GM12872 (cell line): ENCODE measurements around the gene NLRC3.

Experiments used
- TF ChIP-seq, protein P1 (sequence below): IDR thresholded peaks from 3 replicates; pipeline ENCODE4 v1.5.1; 2011; ENCODE audit warnings: low read depth, mild to moderate bottlenecking, low read length, moderate library complexity; ENCODE audit not compliant: insufficient read depth

Gene NLRC3

DNA sequence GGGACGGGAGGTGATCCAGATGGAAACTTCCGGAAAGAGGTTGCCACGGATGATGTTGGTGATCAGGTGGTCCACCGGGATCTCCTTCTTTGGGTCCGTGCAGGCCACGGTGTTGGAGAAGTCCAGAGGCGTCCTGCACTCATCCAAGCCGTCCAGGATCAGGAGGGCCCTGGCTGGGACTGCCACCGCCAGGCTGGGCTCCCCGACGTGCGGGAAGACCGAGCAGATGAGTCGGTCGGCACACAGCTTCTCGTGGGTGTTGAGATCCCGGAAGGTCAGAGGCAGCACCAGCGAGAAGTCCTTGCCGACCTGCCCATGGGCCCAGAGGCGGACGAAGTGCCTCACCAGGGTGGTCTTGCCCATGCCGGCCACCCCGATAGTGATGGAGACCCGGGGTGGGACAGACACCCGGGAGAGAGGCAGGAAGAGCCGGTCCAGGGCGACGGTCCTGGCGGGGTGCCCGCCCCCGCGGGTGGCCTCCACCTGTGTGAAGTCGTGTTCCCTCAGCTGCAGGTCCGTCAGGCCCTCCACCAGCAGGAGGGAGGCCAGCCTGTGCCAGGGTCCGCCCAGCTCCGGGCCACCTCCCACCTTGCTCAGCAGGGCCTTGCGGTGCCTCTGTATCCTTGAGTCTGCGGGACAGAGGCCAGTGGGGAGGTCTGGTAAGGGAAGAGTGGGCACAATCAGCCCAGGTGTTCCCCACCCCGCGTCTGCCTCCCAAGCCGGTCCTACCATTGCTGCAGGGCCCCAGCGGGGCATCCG, 12.9 kb downstream of the NLRC3 start:
- TF ChIP-seq, protein P1, sequence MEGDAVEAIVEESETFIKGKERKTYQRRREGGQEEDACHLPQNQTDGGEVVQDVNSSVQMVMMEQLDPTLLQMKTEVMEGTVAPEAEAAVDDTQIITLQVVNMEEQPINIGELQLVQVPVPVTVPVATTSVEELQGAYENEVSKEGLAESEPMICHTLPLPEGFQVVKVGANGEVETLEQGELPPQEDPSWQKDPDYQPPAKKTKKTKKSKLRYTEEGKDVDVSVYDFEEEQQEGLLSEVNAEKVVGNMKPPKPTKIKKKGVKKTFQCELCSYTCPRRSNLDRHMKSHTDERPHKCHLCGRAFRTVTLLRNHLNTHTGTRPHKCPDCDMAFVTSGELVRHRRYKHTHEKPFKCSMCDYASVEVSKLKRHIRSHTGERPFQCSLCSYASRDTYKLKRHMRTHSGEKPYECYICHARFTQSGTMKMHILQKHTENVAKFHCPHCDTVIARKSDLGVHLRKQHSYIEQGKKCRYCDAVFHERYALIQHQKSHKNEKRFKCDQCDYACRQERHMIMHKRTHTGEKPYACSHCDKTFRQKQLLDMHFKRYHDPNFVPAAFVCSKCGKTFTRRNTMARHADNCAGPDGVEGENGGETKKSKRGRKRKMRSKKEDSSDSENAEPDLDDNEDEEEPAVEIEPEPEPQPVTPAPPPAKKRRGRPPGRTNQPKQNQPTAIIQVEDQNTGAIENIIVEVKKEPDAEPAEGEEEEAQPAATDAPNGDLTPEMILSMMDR: no peak

DNA sequence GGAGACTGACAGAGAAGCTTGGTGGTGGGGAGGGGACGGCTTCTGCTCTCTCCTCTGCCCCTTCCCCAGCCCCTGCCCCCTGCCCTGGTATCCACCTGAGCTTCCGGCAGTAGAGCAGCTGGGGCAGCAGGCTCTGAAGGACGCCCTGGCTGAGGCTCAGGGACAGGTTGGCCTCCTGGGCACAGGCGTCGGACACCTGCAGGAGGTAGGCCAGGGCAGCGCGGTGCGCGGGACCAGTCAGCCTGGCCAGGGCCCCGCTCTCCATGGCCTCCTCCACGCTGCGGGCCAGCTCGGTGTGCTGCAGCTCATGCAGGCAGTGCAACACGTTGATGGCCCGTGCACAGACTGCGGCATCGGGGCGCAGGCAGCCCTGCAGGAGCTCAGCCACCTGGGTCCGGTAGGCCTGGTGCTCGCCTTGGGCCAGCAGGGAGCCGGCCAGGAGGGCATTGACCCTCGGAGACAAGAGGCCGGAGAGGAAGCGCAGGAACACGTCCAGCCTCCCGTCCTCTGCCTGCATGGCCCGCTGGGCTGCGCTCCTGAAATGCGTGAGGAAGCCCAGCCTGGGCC, 14.2 kb downstream of the NLRC3 start:
- TF ChIP-seq, protein P1: no peak

DNA sequence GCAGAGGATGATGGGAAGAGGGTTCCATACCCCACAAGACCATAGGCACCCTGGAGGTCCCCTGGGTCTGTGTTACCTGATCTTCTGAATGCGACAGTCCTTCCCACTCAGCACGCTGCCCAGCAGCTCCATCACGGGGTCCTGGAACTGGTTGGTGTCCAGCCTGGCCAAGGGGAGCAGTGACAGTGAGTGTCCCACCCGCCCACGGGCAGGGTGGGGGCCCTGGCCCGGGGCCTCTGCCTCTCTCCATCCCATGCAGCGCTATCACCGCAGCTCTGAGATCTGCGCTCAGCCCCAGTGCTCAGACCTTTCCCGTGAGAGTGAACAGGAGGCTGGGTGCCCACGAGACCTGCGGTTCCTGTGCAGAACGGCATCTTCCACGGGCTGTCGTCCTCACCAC, 15.6 kb downstream of the NLRC3 start:
- TF ChIP-seq, protein P1: no peak

DNA sequence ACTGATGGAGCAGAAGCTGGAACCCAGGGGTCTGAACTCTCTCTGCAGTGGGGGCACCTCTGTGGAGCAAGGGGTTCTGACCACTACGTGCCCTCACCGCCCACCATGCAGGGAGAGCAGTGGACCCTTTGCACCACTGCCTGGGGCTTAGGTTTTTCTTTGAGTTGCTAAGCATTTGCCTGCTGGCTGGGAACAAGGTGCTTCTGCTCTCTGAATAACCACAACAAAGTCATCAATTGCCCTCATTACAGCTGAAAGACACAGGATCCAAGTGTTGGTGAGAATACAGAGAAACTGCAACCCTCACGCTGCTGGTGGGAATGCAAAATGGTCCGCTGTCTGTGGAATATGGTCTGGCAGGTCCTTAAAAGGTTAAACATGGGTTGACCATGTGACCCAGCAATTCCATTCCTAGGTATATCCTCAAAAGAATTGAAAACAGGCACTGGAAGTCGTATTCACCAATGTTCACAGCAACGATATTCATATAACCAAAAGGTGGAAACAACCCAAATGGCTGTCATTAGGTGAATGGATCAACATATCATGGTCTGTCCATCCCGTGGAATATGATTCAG, 22.8 kb downstream of the NLRC3 start:
- TF ChIP-seq, protein P1: no peak

DNA sequence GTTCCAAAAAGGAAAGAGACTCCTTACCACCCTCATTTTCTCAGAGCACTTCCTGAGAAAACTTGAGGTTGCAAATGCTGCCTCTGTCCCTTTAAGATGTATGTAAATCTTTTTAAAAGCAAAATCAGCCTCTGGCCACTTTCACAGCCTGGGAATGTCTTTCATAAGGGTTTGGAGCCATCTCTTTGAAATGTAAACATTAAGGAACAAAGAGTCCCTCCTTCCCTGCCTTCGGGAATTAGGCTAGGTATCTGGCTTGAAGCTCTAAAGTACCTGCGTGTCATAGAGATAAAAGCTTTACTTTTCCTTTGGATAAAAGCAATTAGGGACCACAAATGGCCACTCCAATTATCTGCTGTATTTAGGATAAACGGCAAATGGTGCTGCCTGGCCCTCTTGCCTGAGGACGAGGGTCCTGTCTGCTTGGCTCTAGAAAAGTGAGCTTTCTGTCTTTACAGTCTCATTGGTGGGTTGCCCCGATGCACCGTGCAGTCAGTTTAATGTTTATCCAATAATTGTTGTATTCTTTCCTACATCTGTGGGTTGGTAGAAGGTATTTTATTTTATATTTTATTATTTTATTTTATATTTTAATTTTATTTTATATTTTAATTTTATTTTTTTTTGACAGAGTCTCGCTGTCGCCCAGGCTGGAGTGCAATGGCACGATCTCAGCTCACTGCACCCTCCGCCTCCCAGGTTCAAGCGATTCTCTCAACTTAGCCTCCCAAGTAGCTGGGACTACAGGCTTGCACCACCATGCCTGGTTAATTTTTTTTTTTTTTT, 23.9 kb downstream of the NLRC3 start:
- TF ChIP-seq, protein P1: no peak

DNA sequence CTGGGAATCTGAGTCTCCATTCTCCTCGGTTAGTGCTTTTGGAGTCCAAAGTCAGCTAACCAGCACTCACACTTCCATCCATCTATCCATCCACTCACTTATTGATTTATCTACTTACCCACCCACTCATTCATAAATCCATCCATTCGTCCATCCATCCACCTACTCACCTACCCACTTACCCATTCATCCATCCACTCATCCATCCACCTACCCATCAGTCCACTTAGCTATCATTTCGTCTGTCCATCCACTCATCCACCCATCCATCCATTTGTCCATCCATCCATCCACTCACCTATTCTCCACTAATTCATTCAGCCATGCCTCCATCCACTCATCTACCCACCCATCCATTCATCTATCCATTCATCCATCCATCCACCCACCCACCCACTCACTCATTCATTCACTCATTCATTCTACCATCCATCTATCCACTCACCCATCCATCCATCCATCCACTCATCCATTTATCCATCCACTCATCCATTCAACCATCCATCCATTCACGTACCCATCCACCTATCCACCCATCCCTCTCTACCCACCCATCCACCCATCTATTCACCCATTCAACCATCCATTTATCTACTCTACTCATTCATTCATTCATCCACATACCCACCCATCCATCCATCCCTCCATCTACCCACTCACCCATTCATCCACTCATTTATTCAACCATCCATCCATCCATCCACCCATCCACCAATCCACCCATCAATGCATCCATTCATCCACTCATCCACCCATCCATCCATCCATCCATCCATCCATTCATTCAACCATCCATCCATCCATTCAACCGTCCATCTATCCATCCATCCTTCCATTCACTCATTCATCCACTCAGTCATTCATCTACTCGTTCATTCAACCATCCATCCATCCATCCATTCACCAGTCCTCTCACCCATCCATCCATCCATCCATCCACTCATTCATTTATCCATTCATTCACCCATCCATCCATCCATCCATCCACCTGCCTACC, 26.1 kb downstream of the NLRC3 start:
- TF ChIP-seq, protein P1: no peak
